Hepatocyte (in vitro differentiated cells): ENCODE results near the gene SNX32. TPM values are rescaled to one million over a fixed set of nuclear protein-coding genes. Genes with fewer than 3 reads are reported as not detected.

Experiments used
- DNase-seq: peaks from one replicate; pipeline ENCODE4 v3.0.0-alpha.2; 2016; ENCODE audit warnings: low spot score
- H2AFZ ChIP-seq: fragments of 200-600 bp; sonication (generic); 2 replicates; pipeline ENCODE4 v1.6.0; 2016; ENCODE audit warnings: antibody characterized with exemption, mild to moderate bottlenecking
- H3K27ac ChIP-seq: fragments of 200-600 bp; sonication (generic); 2 replicates; pipeline ENCODE4 v1.5.1; 2016; ENCODE audit warnings: mild to moderate bottlenecking
- H3K27me3 ChIP-seq: fragments of 200-600 bp; sonication (generic); 2 replicates; pipeline ENCODE4 v1.6.1; 2016
- H3K36me3 ChIP-seq: fragments of 200-600 bp; sonication (generic); replicated peaks from 2 replicates; pipeline ENCODE4 v1.5.1; 2016; ENCODE audit warnings: low read depth; ENCODE audit not compliant: insufficient read depth
- H3K4me1 ChIP-seq: fragments of 200-600 bp; sonication (generic); 2 replicates; pipeline ENCODE4 v1.5.1; 2016; ENCODE audit warnings: mild to moderate bottlenecking, moderate library complexity; ENCODE audit not compliant: insufficient read depth
- H3K4me2 ChIP-seq: fragments of 200-600 bp; sonication (generic); 2 replicates; pipeline ENCODE4 v1.6.0; 2016
- H3K4me3 ChIP-seq: fragments of 200-600 bp; sonication (generic); 2 replicates; pipeline ENCODE4 v1.5.1; 2016; ENCODE audit warnings: mild to moderate bottlenecking
- H3K79me2 ChIP-seq: fragments of 200-600 bp; sonication (generic); 2 replicates; pipeline ENCODE4 v1.6.0; 2017; ENCODE audit warnings: mild to moderate bottlenecking
- H3K9me2 ChIP-seq: fragments of 200-600 bp; sonication (generic); replicated peaks from 2 replicates; pipeline ENCODE4 v1.6.0; 2017; ENCODE audit warnings: mild to moderate bottlenecking; ENCODE audit not compliant: insufficient read depth
- H3K9me3 ChIP-seq: fragments of 200-600 bp; sonication (generic); 2 replicates; pipeline ENCODE4 v1.5.1; 2016; ENCODE audit warnings: low read depth, mild to moderate bottlenecking
- H4K20me1 ChIP-seq: fragments of 200-600 bp; sonication (generic); 2 replicates; pipeline ENCODE4 v1.6.0; 2016; ENCODE audit warnings: mild to moderate bottlenecking; ENCODE audit not compliant: insufficient read depth, poor library complexity, severe bottlenecking
- EZH2 ChIP-seq: fragments of 200-600 bp; sonication (generic); IDR thresholded peaks from 2 replicates; pipeline ENCODE4 v1.6.1; 2016; ENCODE audit warnings: antibody characterized with exemption, mild to moderate bottlenecking, borderline replicate concordance
- EZH2phosphoT487 ChIP-seq: fragments of 200-600 bp; sonication (generic); IDR thresholded peaks from one replicate; pipeline ENCODE4 v1.6.1; 2018; ENCODE audit warnings: antibody characterized with exemption, mild to moderate bottlenecking, low read depth, moderate library complexity; ENCODE audit not compliant: unreplicated experiment, severe bottlenecking
- WGBS: methylation state at CpG from one replicate; pipeline ENCODE4 v1.1.6; 2016; ENCODE audit warnings: low lambda C conversion rate; ENCODE audit errors: missing lambda C conversion rate; 5-methylcytosine and 5-hydroxymethylcytosine counted together
- polyA plus RNA-seq: library from polyadenylated mRNA; unstranded; fragments of >200 nt; fragmentation: Nextera tagmentation; extraction: Ambion mirVana; gene quantifications from 2 replicates; pipeline ENCODE4 v1.2.1, GENCODE V29; 2016
- total RNA-seq: library from RNA; depleted of rRNA; stranded (reverse); fragments of >200 nt; gene quantifications from 2 replicates; pipeline ENCODE4 v1.2.3, GENCODE V29; 2014
- TF ChIP-seq, protein P1 (sequence below): fragments of 200-600 bp; sonication (generic); IDR thresholded peaks from 2 replicates; pipeline ENCODE4 v1.5.1; 2016; ENCODE audit warnings: antibody characterized with exemption, mild to moderate bottlenecking; ENCODE audit not compliant: poor library complexity

Gene SNX32
- total and polyA plus RNA-seq, 2 experiments from 2014 or later = 2.9 to 5.1 TPM

DNA sequence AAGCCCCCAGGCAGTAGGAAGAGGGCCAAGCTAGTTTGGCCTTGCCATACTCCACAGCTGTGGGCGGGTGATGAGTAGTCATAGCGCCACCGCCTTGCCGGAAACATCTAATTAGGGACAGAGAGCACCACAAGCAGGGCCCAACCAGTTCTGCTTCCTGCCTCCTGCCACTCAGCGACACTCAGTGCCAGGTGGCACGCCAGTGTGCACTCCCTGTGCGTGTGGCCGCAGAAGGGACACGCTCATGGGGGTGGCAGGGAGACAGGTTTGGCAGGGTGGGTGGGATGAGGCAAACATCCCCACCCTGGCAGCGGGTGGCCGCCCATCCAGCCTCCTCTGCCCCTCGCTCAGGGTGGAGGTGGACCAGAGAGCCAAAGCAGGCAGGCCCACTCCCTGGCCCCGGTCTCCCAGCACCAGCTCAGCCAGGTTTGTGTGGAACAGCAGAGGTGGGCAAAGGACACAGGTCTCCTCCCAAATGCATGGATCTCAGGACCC, 42.0 kb upstream of the SNX32 start:
- peaks cover 59% of the 10 kb centered on the region for H3K79me2 ChIP-seq
- H3K36me3 ChIP-seq = no peaks in the 10 kb centered on the region
- peaks cover 13% of the 10 kb centered on the region for H3K27me3 ChIP-seq
- DNase-seq = no peak
- H4K20me1 ChIP-seq = peaks cover 26% of the 10 kb centered on the region
- WGBS = 89% methylated on average over 13 of the region's 13 CpGs
- H3K27ac ChIP-seq = no peak overlapping the region
- no peak overlapping the region for H3K4me3 ChIP-seq
- peaks cover 22% of the 10 kb centered on the region for H3K4me1 ChIP-seq
- TF ChIP-seq, protein P1, sequence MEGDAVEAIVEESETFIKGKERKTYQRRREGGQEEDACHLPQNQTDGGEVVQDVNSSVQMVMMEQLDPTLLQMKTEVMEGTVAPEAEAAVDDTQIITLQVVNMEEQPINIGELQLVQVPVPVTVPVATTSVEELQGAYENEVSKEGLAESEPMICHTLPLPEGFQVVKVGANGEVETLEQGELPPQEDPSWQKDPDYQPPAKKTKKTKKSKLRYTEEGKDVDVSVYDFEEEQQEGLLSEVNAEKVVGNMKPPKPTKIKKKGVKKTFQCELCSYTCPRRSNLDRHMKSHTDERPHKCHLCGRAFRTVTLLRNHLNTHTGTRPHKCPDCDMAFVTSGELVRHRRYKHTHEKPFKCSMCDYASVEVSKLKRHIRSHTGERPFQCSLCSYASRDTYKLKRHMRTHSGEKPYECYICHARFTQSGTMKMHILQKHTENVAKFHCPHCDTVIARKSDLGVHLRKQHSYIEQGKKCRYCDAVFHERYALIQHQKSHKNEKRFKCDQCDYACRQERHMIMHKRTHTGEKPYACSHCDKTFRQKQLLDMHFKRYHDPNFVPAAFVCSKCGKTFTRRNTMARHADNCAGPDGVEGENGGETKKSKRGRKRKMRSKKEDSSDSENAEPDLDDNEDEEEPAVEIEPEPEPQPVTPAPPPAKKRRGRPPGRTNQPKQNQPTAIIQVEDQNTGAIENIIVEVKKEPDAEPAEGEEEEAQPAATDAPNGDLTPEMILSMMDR = no peak
- TF ChIP-seq EZH2phosphoT487 (no peak), EZH2 (no peak)
- no peaks in the 10 kb centered on the region for H3K9me2 ChIP-seq
- H3K4me2 ChIP-seq = no peak overlapping the region
- no peaks in the 10 kb centered on the region for H3K9me3 ChIP-seq
- no peak overlapping the region for H2AFZ ChIP-seq

DNA sequence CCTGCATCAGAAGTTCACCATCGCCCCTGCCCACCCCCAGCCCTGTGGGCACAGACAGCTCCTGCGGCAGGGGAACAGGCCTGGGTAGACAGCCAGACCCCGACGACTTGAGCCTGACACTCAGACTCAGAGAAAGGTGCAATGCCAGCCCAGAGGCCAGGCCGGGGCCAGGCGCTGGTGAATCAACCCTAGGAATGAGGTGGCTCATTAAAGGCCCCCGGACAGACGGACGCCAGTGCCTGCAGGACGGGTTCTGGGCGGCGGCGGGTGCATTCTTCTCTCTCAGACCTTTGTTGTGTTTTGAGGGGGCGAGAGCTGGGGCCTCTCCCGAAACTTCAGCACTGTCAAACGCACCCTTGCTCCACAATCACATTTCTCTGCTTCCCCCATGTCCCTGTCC, 41.3 kb upstream of the SNX32 start:
- H3K4me1 ChIP-seq = peaks cover 29% of the 10 kb centered on the region
- H3K27ac ChIP-seq = no peak overlapping the region
- H4K20me1 ChIP-seq = peaks cover 26% of the 10 kb centered on the region
- H3K4me3 ChIP-seq = no peak overlapping the region
- H3K9me3 ChIP-seq = no peaks in the 10 kb centered on the region
- H2AFZ ChIP-seq = no peak overlapping the region
- TF ChIP-seq, protein P1 = no peak
- no peak for TF ChIP-seq EZH2
- peaks cover 59% of the 10 kb centered on the region for H3K79me2 ChIP-seq
- no peak overlapping the region for H3K4me2 ChIP-seq
- peak; percentile 13 for DNase-seq
- no peaks in the 10 kb centered on the region for H3K9me2 ChIP-seq
- peaks cover 10% of the 10 kb centered on the region for H3K27me3 ChIP-seq
- 85% methylated on average over 16 of the region's 16 CpGs for WGBS
- no peaks in the 10 kb centered on the region for H3K36me3 ChIP-seq

DNA sequence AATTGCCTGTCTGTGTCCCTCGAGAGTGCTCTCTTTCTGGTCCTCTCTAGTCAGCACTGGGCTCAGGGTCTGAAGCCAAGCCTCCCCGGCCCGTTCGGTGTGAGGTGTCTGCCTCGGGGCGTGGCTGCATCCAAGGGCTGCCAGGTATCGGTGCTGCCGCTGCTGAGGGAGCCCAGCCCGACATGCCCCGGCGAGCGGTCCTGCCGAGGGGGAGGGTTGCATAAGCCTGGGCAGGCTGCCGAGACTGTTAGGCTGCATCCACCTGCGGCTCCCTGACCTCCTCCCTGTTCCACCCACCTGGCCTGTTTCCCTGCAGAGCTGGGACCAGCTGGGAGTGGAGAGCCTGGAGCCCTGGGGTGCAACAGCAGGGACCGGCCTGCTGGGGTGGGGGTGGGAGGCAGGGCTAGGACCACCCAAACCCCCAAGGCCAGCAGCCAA, 40.6 kb upstream of the SNX32 start:
- H3K36me3 ChIP-seq = no peaks in the 10 kb centered on the region
- no peak overlapping the region for H3K4me2 ChIP-seq
- H3K9me2 ChIP-seq = no peaks in the 10 kb centered on the region
- TF ChIP-seq, protein P1 = no peak
- TF ChIP-seq EZH2phosphoT487 (no peak), EZH2 (no peak)
- DNase-seq = peak; percentile 10
- H3K9me3 ChIP-seq = no peaks in the 10 kb centered on the region
- H3K79me2 ChIP-seq = peaks cover 53% of the 10 kb centered on the region
- H3K4me3 ChIP-seq = no peak overlapping the region
- 84% methylated on average over 16 of the region's 16 CpGs for WGBS
- H3K27ac ChIP-seq = no peak overlapping the region
- peaks cover 4% of the 10 kb centered on the region for H3K27me3 ChIP-seq
- H3K4me1 ChIP-seq = peaks cover 23% of the 10 kb centered on the region
- H2AFZ ChIP-seq = no peak overlapping the region
- peaks cover 26% of the 10 kb centered on the region for H4K20me1 ChIP-seq
